ENCODE measurements around the gene PLXDC2.

DNA sequence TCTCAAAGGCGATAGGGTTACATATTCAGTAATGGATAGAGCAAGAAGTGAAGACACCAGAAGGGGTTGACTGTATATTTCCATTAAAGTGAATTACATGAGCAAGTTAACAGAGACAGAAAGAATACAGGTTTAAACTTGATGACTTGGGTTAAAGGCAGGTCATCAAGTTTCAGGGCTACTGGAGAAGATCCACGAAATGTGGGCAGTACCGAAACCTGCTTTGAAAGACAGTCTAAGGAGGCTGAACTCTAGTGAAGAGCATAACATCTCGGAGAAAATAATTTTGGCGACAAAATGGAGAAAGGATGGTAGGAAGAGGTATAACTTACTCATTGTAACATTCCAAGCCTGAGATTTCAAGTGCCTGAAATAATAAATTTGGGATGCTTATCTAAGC, 26.6 kb upstream of the PLXDC2 start:
- TF ChIP-seq EP300 (IDR thresholded peaks at IDR 0.05) (no peak), NPAS2 (CRISPR knock-in tag; IDR thresholded peaks at IDR 0.05; ENCODE audit: borderline replicate concordance) (no peak), POLR2A (IDR thresholded peaks at IDR 0.05; ENCODE audit: low read length) (no peak), CHD2 (IDR thresholded peaks at IDR 0.05; ENCODE audit: low read length, partially characterized antibody) (no peak), CEBPB (IDR thresholded peaks at IDR 0.05) (no peak), JUNB (IDR thresholded peaks at IDR 0.05) (no peak)
- TF ChIP-seq, protein P1, sequence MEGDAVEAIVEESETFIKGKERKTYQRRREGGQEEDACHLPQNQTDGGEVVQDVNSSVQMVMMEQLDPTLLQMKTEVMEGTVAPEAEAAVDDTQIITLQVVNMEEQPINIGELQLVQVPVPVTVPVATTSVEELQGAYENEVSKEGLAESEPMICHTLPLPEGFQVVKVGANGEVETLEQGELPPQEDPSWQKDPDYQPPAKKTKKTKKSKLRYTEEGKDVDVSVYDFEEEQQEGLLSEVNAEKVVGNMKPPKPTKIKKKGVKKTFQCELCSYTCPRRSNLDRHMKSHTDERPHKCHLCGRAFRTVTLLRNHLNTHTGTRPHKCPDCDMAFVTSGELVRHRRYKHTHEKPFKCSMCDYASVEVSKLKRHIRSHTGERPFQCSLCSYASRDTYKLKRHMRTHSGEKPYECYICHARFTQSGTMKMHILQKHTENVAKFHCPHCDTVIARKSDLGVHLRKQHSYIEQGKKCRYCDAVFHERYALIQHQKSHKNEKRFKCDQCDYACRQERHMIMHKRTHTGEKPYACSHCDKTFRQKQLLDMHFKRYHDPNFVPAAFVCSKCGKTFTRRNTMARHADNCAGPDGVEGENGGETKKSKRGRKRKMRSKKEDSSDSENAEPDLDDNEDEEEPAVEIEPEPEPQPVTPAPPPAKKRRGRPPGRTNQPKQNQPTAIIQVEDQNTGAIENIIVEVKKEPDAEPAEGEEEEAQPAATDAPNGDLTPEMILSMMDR (IDR thresholded peaks at IDR 0.05) = no peak
- TF ChIP-seq, protein P2, sequence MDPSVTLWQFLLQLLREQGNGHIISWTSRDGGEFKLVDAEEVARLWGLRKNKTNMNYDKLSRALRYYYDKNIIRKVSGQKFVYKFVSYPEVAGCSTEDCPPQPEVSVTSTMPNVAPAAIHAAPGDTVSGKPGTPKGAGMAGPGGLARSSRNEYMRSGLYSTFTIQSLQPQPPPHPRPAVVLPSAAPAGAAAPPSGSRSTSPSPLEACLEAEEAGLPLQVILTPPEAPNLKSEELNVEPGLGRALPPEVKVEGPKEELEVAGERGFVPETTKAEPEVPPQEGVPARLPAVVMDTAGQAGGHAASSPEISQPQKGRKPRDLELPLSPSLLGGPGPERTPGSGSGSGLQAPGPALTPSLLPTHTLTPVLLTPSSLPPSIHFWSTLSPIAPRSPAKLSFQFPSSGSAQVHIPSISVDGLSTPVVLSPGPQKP (IDR thresholded peaks at IDR 0.05; ENCODE audit: low read depth, low read length) = no peak
- TF ChIP-seq, protein P3, sequence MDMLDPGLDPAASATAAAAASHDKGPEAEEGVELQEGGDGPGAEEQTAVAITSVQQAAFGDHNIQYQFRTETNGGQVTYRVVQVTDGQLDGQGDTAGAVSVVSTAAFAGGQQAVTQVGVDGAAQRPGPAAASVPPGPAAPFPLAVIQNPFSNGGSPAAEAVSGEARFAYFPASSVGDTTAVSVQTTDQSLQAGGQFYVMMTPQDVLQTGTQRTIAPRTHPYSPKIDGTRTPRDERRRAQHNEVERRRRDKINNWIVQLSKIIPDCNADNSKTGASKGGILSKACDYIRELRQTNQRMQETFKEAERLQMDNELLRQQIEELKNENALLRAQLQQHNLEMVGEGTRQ (IDR thresholded peaks at IDR 0.05) = no peak
- TF ChIP-seq, protein P4, sequence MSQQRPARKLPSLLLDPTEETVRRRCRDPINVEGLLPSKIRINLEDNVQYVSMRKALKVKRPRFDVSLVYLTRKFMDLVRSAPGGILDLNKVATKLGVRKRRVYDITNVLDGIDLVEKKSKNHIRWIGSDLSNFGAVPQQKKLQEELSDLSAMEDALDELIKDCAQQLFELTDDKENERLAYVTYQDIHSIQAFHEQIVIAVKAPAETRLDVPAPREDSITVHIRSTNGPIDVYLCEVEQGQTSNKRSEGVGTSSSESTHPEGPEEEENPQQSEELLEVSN (IDR thresholded peaks at IDR 0.05; ENCODE audit: borderline replicate concordance, low read depth) = no peak

Data from A549 (cell line).